ENCODE data around the gene CYB561D1. TPM values are rescaled to one million over a fixed set of nuclear protein-coding genes. Genes with fewer than 3 reads are reported as not detected.

The CYB561D1 gene
- total and polyA plus RNA-seq, 2 of the 13 experiments (the other 11 are each of a cell fraction or from before 2014, with no cell fraction given), result 3.9 to 4.1 TPM

DNA sequence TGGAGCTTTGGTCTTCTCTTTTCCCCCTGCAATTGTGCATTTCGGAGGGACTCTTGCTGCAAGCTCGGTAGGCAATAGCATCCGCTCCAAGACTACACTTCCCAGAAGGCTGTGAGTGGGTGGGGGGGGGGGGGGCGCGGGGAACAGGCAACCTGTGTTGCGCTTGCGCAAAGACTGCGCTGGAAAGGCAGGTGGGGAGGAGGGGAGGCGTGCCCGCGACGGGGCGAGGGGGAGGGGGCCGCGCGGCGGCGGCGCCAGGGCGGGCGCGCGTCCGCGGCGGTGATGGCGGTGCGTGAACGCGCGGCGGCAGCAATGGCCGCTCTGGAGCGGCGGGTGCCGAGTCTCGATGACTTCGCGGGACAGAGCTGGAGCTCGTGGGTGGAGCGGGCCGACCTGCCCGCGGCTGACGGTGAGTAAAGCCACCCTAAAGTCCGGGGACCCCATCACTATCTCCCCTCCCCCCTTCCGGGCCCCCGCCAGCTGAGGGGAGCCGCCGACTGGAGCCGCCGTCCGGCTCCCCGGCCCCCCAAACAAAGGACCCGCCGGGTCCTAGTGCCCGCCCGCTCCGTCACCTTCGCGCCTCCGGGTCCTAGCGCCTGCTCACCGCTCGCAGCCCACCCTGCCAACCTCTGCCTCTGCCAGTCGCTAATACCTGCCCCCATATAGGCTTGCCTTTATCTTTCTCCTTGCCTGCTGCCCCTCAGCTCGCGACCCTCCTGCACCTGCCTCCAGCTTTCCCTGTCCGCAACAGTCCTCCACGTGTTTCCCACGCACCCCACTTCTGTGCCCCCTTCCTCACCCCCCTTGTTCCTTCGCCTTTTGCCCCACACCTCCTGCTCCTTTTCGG, 10.0 kb upstream of the CYB561D1 start, which contains the start of gene ATXN7L2 (continued):
- TF ChIP-seq, protein P1, sequence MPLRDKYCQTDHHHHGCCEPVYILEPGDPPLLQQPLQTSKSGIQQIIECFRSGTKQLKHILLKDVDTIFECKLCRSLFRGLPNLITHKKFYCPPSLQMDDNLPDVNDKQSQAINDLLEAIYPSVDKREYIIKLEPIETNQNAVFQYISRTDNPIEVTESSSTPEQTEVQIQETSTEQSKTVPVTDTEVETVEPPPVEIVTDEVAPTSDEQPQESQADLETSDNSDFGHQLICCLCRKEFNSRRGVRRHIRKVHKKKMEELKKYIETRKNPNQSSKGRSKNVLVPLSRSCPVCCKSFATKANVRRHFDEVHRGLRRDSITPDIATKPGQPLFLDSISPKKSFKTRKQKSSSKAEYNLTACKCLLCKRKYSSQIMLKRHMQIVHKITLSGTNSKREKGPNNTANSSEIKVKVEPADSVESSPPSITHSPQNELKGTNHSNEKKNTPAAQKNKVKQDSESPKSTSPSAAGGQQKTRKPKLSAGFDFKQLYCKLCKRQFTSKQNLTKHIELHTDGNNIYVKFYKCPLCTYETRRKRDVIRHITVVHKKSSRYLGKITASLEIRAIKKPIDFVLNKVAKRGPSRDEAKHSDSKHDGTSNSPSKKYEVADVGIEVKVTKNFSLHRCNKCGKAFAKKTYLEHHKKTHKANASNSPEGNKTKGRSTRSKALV (CRISPR knock-in tag; IDR thresholded peaks at IDR 0.05), result no peak
- peak; percentile 75 for TF ChIP-seq ZNF232 (CRISPR knock-in tag; IDR thresholded peaks at IDR 0.05; ENCODE audit: borderline replicate concordance)
- TF ChIP-seq HNF4G (IDR thresholded peaks at IDR 0.05; ENCODE audit: borderline replicate concordance, low read depth, low read length), result peak; percentile 56; the same call in 1 of the 2 replicates
- no peak for TF ChIP-seq HNF4G (CRISPR knock-in tag; IDR thresholded peaks at IDR 0.05; ENCODE audit: borderline replicate concordance, low read depth)
- TF ChIP-seq ZFY (CRISPR knock-in tag; IDR thresholded peaks at IDR 0.05), result peak; percentile 69
- peak; percentile 79; the same call in 1 of the 2 replicates for TF ChIP-seq KAT7 (CRISPR knock-in tag; IDR thresholded peaks at IDR 0.05; ENCODE audit: borderline replicate concordance)
- TF ChIP-seq, protein P2, sequence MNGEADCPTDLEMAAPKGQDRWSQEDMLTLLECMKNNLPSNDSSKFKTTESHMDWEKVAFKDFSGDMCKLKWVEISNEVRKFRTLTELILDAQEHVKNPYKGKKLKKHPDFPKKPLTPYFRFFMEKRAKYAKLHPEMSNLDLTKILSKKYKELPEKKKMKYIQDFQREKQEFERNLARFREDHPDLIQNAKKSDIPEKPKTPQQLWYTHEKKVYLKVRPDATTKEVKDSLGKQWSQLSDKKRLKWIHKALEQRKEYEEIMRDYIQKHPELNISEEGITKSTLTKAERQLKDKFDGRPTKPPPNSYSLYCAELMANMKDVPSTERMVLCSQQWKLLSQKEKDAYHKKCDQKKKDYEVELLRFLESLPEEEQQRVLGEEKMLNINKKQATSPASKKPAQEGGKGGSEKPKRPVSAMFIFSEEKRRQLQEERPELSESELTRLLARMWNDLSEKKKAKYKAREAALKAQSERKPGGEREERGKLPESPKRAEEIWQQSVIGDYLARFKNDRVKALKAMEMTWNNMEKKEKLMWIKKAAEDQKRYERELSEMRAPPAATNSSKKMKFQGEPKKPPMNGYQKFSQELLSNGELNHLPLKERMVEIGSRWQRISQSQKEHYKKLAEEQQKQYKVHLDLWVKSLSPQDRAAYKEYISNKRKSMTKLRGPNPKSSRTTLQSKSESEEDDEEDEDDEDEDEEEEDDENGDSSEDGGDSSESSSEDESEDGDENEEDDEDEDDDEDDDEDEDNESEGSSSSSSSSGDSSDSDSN (CRISPR knock-in tag; IDR thresholded peaks at IDR 0.05), result peak; percentile 17; the same call in 1 of the 2 replicates
- TF ChIP-seq, protein P3, sequence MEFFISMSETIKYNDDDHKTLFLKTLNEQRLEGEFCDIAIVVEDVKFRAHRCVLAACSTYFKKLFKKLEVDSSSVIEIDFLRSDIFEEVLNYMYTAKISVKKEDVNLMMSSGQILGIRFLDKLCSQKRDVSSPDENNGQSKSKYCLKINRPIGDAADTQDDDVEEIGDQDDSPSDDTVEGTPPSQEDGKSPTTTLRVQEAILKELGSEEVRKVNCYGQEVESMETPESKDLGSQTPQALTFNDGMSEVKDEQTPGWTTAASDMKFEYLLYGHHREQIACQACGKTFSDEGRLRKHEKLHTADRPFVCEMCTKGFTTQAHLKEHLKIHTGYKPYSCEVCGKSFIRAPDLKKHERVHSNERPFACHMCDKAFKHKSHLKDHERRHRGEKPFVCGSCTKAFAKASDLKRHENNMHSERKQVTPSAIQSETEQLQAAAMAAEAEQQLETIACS (CRISPR knock-in tag; IDR thresholded peaks at IDR 0.05), result peak; percentile 96
- TF ChIP-seq ZNF552 (CRISPR knock-in tag; IDR thresholded peaks at IDR 0.05; ENCODE audit: borderline replicate concordance), result peak; percentile 80; the same call in 1 of the 2 replicates
- no peak for TF ChIP-seq ZNF672 (CRISPR knock-in tag; IDR thresholded peaks at IDR 0.05)
- 0 out of 4 replicates have a peak, but pooled peaks of 1 of the 2 experiments have one; percentile 18 for TF ChIP-seq EP300 (IDR thresholded peaks at IDR 0.05; ENCODE audit: low read depth in 2 of 2, low read length in 2 of 2)
- TF ChIP-seq EP300 (CRISPR knock-in tag; IDR thresholded peaks at IDR 0.05; ENCODE audit: borderline replicate concordance), result no peak
- TF ChIP-seq, protein P4, sequence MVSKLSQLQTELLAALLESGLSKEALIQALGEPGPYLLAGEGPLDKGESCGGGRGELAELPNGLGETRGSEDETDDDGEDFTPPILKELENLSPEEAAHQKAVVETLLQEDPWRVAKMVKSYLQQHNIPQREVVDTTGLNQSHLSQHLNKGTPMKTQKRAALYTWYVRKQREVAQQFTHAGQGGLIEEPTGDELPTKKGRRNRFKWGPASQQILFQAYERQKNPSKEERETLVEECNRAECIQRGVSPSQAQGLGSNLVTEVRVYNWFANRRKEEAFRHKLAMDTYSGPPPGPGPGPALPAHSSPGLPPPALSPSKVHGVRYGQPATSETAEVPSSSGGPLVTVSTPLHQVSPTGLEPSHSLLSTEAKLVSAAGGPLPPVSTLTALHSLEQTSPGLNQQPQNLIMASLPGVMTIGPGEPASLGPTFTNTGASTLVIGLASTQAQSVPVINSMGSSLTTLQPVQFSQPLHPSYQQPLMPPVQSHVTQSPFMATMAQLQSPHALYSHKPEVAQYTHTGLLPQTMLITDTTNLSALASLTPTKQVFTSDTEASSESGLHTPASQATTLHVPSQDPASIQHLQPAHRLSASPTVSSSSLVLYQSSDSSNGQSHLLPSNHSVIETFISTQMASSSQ (IDR thresholded peaks at IDR 0.05; ENCODE audit: low read depth), result no peak
- TF ChIP-seq, protein P4 (CRISPR knock-in tag; IDR thresholded peaks at IDR 0.05; ENCODE audit: borderline replicate concordance), result peak; percentile 26; the same call in 1 of the 2 replicates
- TF ChIP-seq KDM1A (CRISPR knock-in tag; IDR thresholded peaks at IDR 0.05), result no peak; the same call in 1 of the 2 replicates
- TF ChIP-seq, protein P5, sequence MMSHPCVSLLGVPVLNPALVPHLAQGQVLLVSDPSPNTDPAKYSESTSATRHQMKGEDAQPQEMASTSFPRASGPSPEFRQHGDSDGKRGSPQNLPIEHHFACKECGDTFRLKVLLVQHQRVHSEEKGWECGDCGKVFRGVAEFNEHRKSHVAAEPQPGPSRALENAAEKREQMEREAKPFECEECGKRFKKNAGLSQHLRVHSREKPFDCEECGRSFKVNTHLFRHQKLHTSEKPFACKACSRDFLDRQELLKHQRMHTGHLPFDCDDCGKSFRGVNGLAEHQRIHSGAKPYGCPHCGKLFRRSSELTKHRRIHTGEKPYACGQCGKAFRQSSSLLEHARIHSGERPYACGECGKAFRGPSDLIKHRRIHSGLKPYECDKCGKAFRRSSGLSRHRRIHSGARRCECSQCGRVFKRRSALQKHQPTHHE (CRISPR knock-in tag; IDR thresholded peaks at IDR 0.05; ENCODE audit: borderline replicate concordance), result no peak
